Endothelial cell (in vitro differentiated cells): ENCODE data around the gene PTPRCAP. TPM values are rescaled to one million over a fixed set of nuclear protein-coding genes. Genes with fewer than 3 reads are reported as not detected.

Experiments
- DNase-seq: peaks from one replicate; pipeline ENCODE4 v3.0.0; 2021; ENCODE audit warnings: low spot score
- H3K27ac Mint-ChIP-seq: one replicate; pipeline ENCODE4 v1.8.0; 2021; ENCODE audit warnings: mixed read lengths, inconsistent platforms; ENCODE audit not compliant: unreplicated experiment
- H3K27me3 Mint-ChIP-seq: one replicate; pipeline ENCODE4 v1.8.0; 2021; ENCODE audit warnings: mild to moderate bottlenecking, moderate library complexity, mixed read lengths, inconsistent platforms; ENCODE audit not compliant: unreplicated experiment
- H3K36me3 Mint-ChIP-seq: one replicate; pipeline ENCODE4 v1.8.0; 2021; ENCODE audit warnings: mild to moderate bottlenecking, low read depth, mixed read lengths, inconsistent platforms; ENCODE audit not compliant: unreplicated experiment
- H3K4me1 Mint-ChIP-seq: one replicate; pipeline ENCODE4 v1.8.0; 2021; ENCODE audit warnings: mild to moderate bottlenecking, mixed read lengths, inconsistent platforms; ENCODE audit not compliant: unreplicated experiment
- H3K4me3 Mint-ChIP-seq: one replicate; pipeline ENCODE4 v1.8.0; 2021; ENCODE audit warnings: mild to moderate bottlenecking, mixed read lengths, inconsistent platforms; ENCODE audit not compliant: unreplicated experiment
- H3K9me3 Mint-ChIP-seq: one replicate; pipeline ENCODE4 v1.8.0; 2021; ENCODE audit warnings: mixed read lengths, inconsistent platforms; ENCODE audit not compliant: unreplicated experiment
- CTCF ChIP-seq: fragments of 200-600 bp; sonication (generic); IDR thresholded peaks from one replicate; pipeline ENCODE4 v1.5.0; 2021; ENCODE audit warnings: antibody characterized with exemption; ENCODE audit not compliant: unreplicated experiment
- total RNA-seq: library from RNA; stranded (reverse); fragmentation: NEBNext Ultra II Directional; extraction: Animal tissue kit (Norgen Biotek cat#: 25700); gene quantifications from one replicate; pipeline ENCODE4 v1.2.1, GENCODE V29; 2021; ENCODE audit not compliant: unreplicated experiment

Gene PTPRCAP
- total RNA-seq, 1 donor from 2014 or later, result 12.9 TPM

GRCh38 chr11:67400251-67400941 is 37.1 kb downstream of the PTPRCAP start:
- DNase-seq, result no peak
- Mint-ChIP-seq H3K27ac (peak overlapping the region; percentile 64), H3K27me3 (peaks cover 10% of the 10 kb centered on the region), H3K9me3 (no peaks in the 10 kb centered on the region), H3K4me1 (peaks cover 41% of the 10 kb centered on the region), H3K4me3 (peak overlapping the region; percentile 90), H3K36me3 (peaks cover 12% of the 10 kb centered on the region)
- TF ChIP-seq CTCF, result no peak

- H3K36me3 Mint-ChIP-seq, result peaks cover 9% of the 10 kb centered on the region
- no peaks in the 10 kb centered on the region for H3K9me3 Mint-ChIP-seq
- TF ChIP-seq CTCF, result no peak
- peaks cover 10% of the 10 kb centered on the region for H3K27me3 Mint-ChIP-seq
- no peak for DNase-seq
- H3K27ac Mint-ChIP-seq, result no peak overlapping the region
- peak overlapping the region; percentile 69 for H3K4me3 Mint-ChIP-seq
- peaks cover 34% of the 10 kb centered on the region for H3K4me1 Mint-ChIP-seq
Observed at GRCh38 chr11:67398661-67399563, 38.6 kb downstream of the PTPRCAP start.

GRCh38 chr11:67397986-67398660 is 39.4 kb downstream of the PTPRCAP start:
- peaks cover 29% of the 10 kb centered on the region for H3K4me1 Mint-ChIP-seq
- no peak for TF ChIP-seq CTCF
- H3K4me3 Mint-ChIP-seq, result peak overlapping the region; percentile 74
- peaks cover 11% of the 10 kb centered on the region for H3K27me3 Mint-ChIP-seq
- no peaks in the 10 kb centered on the region for H3K9me3 Mint-ChIP-seq
- no peak for DNase-seq
- H3K36me3 Mint-ChIP-seq, result peaks cover 12% of the 10 kb centered on the region
- peak overlapping the region; percentile 70 for H3K27ac Mint-ChIP-seq

DNA sequence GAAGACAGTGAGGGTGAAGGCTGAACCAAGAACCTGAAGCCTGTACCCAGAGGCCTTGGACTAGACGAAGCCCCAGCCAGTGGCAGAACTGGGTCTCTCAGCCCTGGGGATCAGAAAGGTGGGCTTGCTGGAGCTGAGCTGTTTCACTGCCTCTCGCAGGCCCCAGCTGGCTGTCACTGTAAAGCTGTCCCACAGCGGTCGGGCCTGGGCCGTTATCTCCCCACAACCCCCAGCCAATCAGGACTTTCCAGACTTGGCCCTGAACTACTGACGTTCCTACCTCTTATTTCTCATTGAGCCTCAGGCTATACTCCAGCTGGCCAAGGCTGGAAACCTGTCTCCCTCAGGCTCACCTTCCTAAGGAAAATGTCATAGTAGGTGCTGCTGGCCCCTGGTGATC is 39.9 kb downstream of the PTPRCAP start:
- Mint-ChIP-seq H3K27ac (peak overlapping the region; percentile 70), H3K4me3 (peak overlapping the region; percentile 74)
- no peak for TF ChIP-seq CTCF

More for the DNA sequence above, 39.9 kb downstream of the PTPRCAP start:
- DNase-seq, result no peak
- Mint-ChIP-seq H3K9me3 (no peaks in the 10 kb centered on the region), H3K4me1 (peaks cover 32% of the 10 kb centered on the region), H3K36me3 (peaks cover 12% of the 10 kb centered on the region), H3K27me3 (peaks cover 14% of the 10 kb centered on the region)
